ENCODE results near the gene WNT3.

DNA sequence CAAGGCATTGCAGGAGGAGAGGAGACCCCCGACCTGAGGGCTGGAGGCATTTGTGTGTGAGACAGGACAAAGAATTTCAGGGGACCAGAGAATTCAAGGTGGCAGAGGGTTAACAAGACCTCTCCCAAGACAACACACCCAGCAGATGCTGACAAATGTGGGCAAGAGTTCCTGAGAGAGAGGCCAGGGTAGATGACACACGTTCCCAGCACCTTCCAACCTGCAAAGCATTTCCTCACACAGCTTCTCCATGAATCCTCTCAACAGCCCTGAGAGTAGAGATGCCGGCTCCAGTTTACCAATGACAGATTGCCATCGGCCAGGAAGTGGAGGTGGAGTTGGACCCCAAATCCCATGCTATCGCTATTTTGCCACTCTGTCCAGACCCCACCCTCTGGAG, 25.0 kb downstream of the WNT3 start:
- TF ChIP-seq, protein P1, sequence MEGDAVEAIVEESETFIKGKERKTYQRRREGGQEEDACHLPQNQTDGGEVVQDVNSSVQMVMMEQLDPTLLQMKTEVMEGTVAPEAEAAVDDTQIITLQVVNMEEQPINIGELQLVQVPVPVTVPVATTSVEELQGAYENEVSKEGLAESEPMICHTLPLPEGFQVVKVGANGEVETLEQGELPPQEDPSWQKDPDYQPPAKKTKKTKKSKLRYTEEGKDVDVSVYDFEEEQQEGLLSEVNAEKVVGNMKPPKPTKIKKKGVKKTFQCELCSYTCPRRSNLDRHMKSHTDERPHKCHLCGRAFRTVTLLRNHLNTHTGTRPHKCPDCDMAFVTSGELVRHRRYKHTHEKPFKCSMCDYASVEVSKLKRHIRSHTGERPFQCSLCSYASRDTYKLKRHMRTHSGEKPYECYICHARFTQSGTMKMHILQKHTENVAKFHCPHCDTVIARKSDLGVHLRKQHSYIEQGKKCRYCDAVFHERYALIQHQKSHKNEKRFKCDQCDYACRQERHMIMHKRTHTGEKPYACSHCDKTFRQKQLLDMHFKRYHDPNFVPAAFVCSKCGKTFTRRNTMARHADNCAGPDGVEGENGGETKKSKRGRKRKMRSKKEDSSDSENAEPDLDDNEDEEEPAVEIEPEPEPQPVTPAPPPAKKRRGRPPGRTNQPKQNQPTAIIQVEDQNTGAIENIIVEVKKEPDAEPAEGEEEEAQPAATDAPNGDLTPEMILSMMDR (IDR thresholded peaks at IDR 0.05; ENCODE audit: low read depth, low read length, missing input control), result no peak
- TF ChIP-seq, protein P2, sequence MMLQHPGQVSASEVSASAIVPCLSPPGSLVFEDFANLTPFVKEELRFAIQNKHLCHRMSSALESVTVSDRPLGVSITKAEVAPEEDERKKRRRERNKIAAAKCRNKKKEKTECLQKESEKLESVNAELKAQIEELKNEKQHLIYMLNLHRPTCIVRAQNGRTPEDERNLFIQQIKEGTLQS (IDR thresholded peaks at IDR 0.05), result no peak
- TF ChIP-seq, protein P3, sequence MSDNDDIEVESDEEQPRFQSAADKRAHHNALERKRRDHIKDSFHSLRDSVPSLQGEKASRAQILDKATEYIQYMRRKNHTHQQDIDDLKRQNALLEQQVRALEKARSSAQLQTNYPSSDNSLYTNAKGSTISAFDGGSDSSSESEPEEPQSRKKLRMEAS (IDR thresholded peaks at IDR 0.05), result no peak
- TF ChIP-seq, protein P4, sequence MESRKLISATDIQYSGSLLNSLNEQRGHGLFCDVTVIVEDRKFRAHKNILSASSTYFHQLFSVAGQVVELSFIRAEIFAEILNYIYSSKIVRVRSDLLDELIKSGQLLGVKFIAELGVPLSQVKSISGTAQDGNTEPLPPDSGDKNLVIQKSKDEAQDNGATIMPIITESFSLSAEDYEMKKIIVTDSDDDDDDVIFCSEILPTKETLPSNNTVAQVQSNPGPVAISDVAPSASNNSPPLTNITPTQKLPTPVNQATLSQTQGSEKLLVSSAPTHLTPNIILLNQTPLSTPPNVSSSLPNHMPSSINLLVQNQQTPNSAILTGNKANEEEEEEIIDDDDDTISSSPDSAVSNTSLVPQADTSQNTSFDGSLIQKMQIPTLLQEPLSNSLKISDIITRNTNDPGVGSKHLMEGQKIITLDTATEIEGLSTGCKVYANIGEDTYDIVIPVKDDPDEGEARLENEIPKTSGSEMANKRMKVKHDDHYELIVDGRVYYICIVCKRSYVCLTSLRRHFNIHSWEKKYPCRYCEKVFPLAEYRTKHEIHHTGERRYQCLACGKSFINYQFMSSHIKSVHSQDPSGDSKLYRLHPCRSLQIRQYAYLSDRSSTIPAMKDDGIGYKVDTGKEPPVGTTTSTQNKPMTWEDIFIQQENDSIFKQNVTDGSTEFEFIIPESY (IDR thresholded peaks at IDR 0.05), result no peak
- no peak for TF ChIP-seq GABPA (IDR thresholded peaks at IDR 0.05 in 1 of 2, conservative IDR thresholded peaks at IDR 0.05 in 1 of 2)
- TF ChIP-seq EGR1 (IDR thresholded peaks at IDR 0.05; ENCODE audit: low read depth in 2 of 2), result no peak
- TF ChIP-seq, protein P5, sequence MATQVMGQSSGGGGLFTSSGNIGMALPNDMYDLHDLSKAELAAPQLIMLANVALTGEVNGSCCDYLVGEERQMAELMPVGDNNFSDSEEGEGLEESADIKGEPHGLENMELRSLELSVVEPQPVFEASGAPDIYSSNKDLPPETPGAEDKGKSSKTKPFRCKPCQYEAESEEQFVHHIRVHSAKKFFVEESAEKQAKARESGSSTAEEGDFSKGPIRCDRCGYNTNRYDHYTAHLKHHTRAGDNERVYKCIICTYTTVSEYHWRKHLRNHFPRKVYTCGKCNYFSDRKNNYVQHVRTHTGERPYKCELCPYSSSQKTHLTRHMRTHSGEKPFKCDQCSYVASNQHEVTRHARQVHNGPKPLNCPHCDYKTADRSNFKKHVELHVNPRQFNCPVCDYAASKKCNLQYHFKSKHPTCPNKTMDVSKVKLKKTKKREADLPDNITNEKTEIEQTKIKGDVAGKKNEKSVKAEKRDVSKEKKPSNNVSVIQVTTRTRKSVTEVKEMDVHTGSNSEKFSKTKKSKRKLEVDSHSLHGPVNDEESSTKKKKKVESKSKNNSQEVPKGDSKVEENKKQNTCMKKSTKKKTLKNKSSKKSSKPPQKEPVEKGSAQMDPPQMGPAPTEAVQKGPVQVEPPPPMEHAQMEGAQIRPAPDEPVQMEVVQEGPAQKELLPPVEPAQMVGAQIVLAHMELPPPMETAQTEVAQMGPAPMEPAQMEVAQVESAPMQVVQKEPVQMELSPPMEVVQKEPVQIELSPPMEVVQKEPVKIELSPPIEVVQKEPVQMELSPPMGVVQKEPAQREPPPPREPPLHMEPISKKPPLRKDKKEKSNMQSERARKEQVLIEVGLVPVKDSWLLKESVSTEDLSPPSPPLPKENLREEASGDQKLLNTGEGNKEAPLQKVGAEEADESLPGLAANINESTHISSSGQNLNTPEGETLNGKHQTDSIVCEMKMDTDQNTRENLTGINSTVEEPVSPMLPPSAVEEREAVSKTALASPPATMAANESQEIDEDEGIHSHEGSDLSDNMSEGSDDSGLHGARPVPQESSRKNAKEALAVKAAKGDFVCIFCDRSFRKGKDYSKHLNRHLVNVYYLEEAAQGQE (IDR thresholded peaks at IDR 0.05), result no peak
- no peak for TF ChIP-seq FOXA1 (IDR thresholded peaks at IDR 0.05)
- TF ChIP-seq RXRA (IDR thresholded peaks at IDR 0.05), result no peak
- no peak for TF ChIP-seq HNF4A (conservative IDR thresholded peaks at IDR 0.05)
